ENCODE measurements around the gene MCEE. TPM values are rescaled to one million over a fixed set of nuclear protein-coding genes. Genes with fewer than 3 reads are reported as not detected.
"Not testable (repeated sequence)": the region's sequence is repeated elsewhere in the genome, so short reads cannot be mapped to it uniquely, and the experiment has no call there.

Gene MCEE
- total RNA-seq, 4 donors from 2014 or later, result 10.3 to 24.1 (median 18.6) TPM; not detected in 1

- H3K36me3 ChIP-seq; H3K27me3 ChIP-seq; intact Hi-C loops (cut with DNase I; ENCODE audit: low total_unique reads); in situ Hi-C loops (cut with MboI; ENCODE audit: low pct_ligation_motif_present in 1 of 4, low pct_unique_long_range_greater_than_20kb in 1 of 4, low sequenced_read_pairs in 3 of 4); H3K9me3 ChIP-seq; DNase-seq; H3K4me3 ChIP-seq; H3K27ac ChIP-seq: not testable (repeated sequence)
- WGBS, 2 donors (ENCODE audit: low coverage in 1 of 2), result 51 to 69% methylated on average over 5 to 9 of the region's 9 CpGs
- peaks cover 0 to 10% (median 0%) of the 10 kb centered on the region in 4 donors for H3K4me1 ChIP-seq
Observed at GRCh38 chr2:71085325-71086003, 44.6 kb downstream of the MCEE start.

- in situ Hi-C loops (cut with MboI; ENCODE audit: low pct_ligation_motif_present in 1 of 4, low pct_unique_long_range_greater_than_20kb in 1 of 4, low sequenced_read_pairs in 3 of 4); H3K36me3 ChIP-seq; intact Hi-C loops (cut with DNase I; ENCODE audit: low total_unique reads); H3K27me3 ChIP-seq; H3K9me3 ChIP-seq; DNase-seq; H3K4me3 ChIP-seq: not testable (repeated sequence)
- whole genome bisulfite sequencing, 2 donors (ENCODE audit: low coverage in 1 of 2), result 67% methylated on average over 11 of the region's 13 CpGs; no CpG with 5 or more reads in 1 of the 2 donors
- Histone ChIP-seq H3K4me1 (peaks cover 0 to 10% (median 0%) of the 10 kb centered on the region in 4 donors), H3K27ac (peak overlapping the region in 2 of 4 donors; percentile 32 to 53)
Observed at GRCh38 chr2:71083752-71084312, 46.2 kb downstream of the MCEE start.

GRCh38 chr2:71083297-71083696, 46.7 kb downstream of the MCEE start:
- in situ Hi-C loops (cut with MboI; ENCODE audit: low pct_ligation_motif_present in 1 of 4, low pct_unique_long_range_greater_than_20kb in 1 of 4, low sequenced_read_pairs in 3 of 4); H3K9me3 ChIP-seq; H3K36me3 ChIP-seq; H3K4me3 ChIP-seq; intact Hi-C loops (cut with DNase I; ENCODE audit: low total_unique reads); H3K27me3 ChIP-seq; H3K27ac ChIP-seq; DNase-seq: not testable (repeated sequence)
- peaks cover 0 to 10% (median 0%) of the 10 kb centered on the region in 4 donors for H3K4me1 ChIP-seq
- WGBS, 2 donors (ENCODE audit: low coverage in 1 of 2), result no CpG with 5 or more reads among the region's 3 CpGs

GRCh38 chr2:71082402-71083252, 47.4 kb downstream of the MCEE start:
- H3K36me3 ChIP-seq, result peaks cover 0 to 1% (median 0%) of the 10 kb centered on the region in 4 donors
- H3K9me3 ChIP-seq, result no peaks in the 10 kb centered on the region
- H3K4me1 ChIP-seq, result peaks cover 0 to 10% (median 0%) of the 10 kb centered on the region in 4 donors
- intact Hi-C loops (cut with DNase I; ENCODE audit: low total_unique reads), result no loop called here
- in situ Hi-C loops (cut with MboI; ENCODE audit: low pct_ligation_motif_present in 1 of 4, low pct_unique_long_range_greater_than_20kb in 1 of 4, low sequenced_read_pairs in 3 of 4), result no loop called here
- TF ChIP-seq EP300 (IDR thresholded peaks at IDR 0.05; ENCODE audit: low read depth) (no peak), POLR2AphosphoS5 (IDR thresholded peaks at IDR 0.05) (no peak), POLR2A (IDR thresholded peaks at IDR 0.05) (no peak)
- no peak overlapping the region for H3K4me3 ChIP-seq
- H3K27ac ChIP-seq, result no peak overlapping the region
- 69 to 76% methylated on average over 2 to 5 of the region's 5 CpGs for WGBS, 2 donors (ENCODE audit: low coverage in 1 of 2)
- DNase-seq, result no peak
- H3K27me3 ChIP-seq, result no peaks in the 10 kb centered on the region

GRCh38 chr2:71078624-71079023, 51.4 kb downstream of the MCEE start:
- H3K36me3 ChIP-seq, result peaks cover 0 to 19% (median 7%) of the 10 kb centered on the region in 4 donors
- H3K9me3 ChIP-seq, result no peaks in the 10 kb centered on the region
- intact Hi-C loops (cut with DNase I; ENCODE audit: low total_unique reads) (no loop called here), in situ Hi-C loops (cut with MboI; ENCODE audit: low pct_ligation_motif_present in 1 of 4, low pct_unique_long_range_greater_than_20kb in 1 of 4, low sequenced_read_pairs in 3 of 4) (no loop called here)
- TF ChIP-seq POLR2A (IDR thresholded peaks at IDR 0.05), result no peak
- no peak for TF ChIP-seq POLR2AphosphoS5 (IDR thresholded peaks at IDR 0.05)
- no peak for TF ChIP-seq CTCF (IDR thresholded peaks at IDR 0.05)
- TF ChIP-seq EP300 (IDR thresholded peaks at IDR 0.05; ENCODE audit: low read depth), result no peak
- WGBS, 2 donors (ENCODE audit: low coverage in 1 of 2), result 83% methylated on average over 3 of the region's 3 CpGs; no CpG with 5 or more reads in 1 of the 2 donors
- H3K4me1 ChIP-seq, result no peaks in the 10 kb centered on the region
- no peak for DNase-seq
- H3K27ac ChIP-seq, result no peak overlapping the region
- no peaks in the 10 kb centered on the region for H3K27me3 ChIP-seq
- H3K4me3 ChIP-seq, result no peak overlapping the region
